Hepatocyte (in vitro differentiated cells): ENCODE data around the gene GRIA1. TPM values are rescaled to one million over a fixed set of nuclear protein-coding genes. Genes with fewer than 3 reads are reported as not detected.

Source experiments
- DNase-seq: peaks from one replicate; pipeline ENCODE4 v3.0.0-alpha.2; 2016; ENCODE audit warnings: low spot score
- H2AFZ ChIP-seq: fragments of 200-600 bp; sonication (generic); 2 replicates; pipeline ENCODE4 v1.6.0; 2016; ENCODE audit warnings: antibody characterized with exemption, mild to moderate bottlenecking
- H3K27ac ChIP-seq: fragments of 200-600 bp; sonication (generic); 2 replicates; pipeline ENCODE4 v1.5.1; 2016; ENCODE audit warnings: mild to moderate bottlenecking
- H3K27me3 ChIP-seq: fragments of 200-600 bp; sonication (generic); 2 replicates; pipeline ENCODE4 v1.6.1; 2016
- H3K36me3 ChIP-seq: fragments of 200-600 bp; sonication (generic); replicated peaks from 2 replicates; pipeline ENCODE4 v1.5.1; 2016; ENCODE audit warnings: low read depth; ENCODE audit not compliant: insufficient read depth
- H3K4me1 ChIP-seq: fragments of 200-600 bp; sonication (generic); 2 replicates; pipeline ENCODE4 v1.5.1; 2016; ENCODE audit warnings: mild to moderate bottlenecking, moderate library complexity; ENCODE audit not compliant: insufficient read depth
- H3K4me2 ChIP-seq: fragments of 200-600 bp; sonication (generic); 2 replicates; pipeline ENCODE4 v1.6.0; 2016
- H3K4me3 ChIP-seq: fragments of 200-600 bp; sonication (generic); 2 replicates; pipeline ENCODE4 v1.5.1; 2016; ENCODE audit warnings: mild to moderate bottlenecking
- H3K79me2 ChIP-seq: fragments of 200-600 bp; sonication (generic); 2 replicates; pipeline ENCODE4 v1.6.0; 2017; ENCODE audit warnings: mild to moderate bottlenecking
- H3K9me2 ChIP-seq: fragments of 200-600 bp; sonication (generic); replicated peaks from 2 replicates; pipeline ENCODE4 v1.6.0; 2017; ENCODE audit warnings: mild to moderate bottlenecking; ENCODE audit not compliant: insufficient read depth
- H3K9me3 ChIP-seq: fragments of 200-600 bp; sonication (generic); 2 replicates; pipeline ENCODE4 v1.5.1; 2016; ENCODE audit warnings: low read depth, mild to moderate bottlenecking
- H4K20me1 ChIP-seq: fragments of 200-600 bp; sonication (generic); 2 replicates; pipeline ENCODE4 v1.6.0; 2016; ENCODE audit warnings: mild to moderate bottlenecking; ENCODE audit not compliant: insufficient read depth, poor library complexity, severe bottlenecking
- EZH2 ChIP-seq: fragments of 200-600 bp; sonication (generic); IDR thresholded peaks from 2 replicates; pipeline ENCODE4 v1.6.1; 2016; ENCODE audit warnings: antibody characterized with exemption, mild to moderate bottlenecking, borderline replicate concordance
- EZH2phosphoT487 ChIP-seq: fragments of 200-600 bp; sonication (generic); IDR thresholded peaks from one replicate; pipeline ENCODE4 v1.6.1; 2018; ENCODE audit warnings: antibody characterized with exemption, mild to moderate bottlenecking, low read depth, moderate library complexity; ENCODE audit not compliant: unreplicated experiment, severe bottlenecking
- WGBS: methylation state at CpG from one replicate; pipeline ENCODE4 v1.1.6; 2016; ENCODE audit warnings: low lambda C conversion rate; ENCODE audit errors: missing lambda C conversion rate; 5-methylcytosine and 5-hydroxymethylcytosine counted together
- polyA plus RNA-seq: library from polyadenylated mRNA; unstranded; fragments of >200 nt; fragmentation: Nextera tagmentation; extraction: Ambion mirVana; gene quantifications from 2 replicates; pipeline ENCODE4 v1.2.1, GENCODE V29; 2016
- total RNA-seq: library from RNA; depleted of rRNA; stranded (reverse); fragments of >200 nt; gene quantifications from 2 replicates; pipeline ENCODE4 v1.2.3, GENCODE V29; 2014
- TF ChIP-seq, protein P1 (sequence below): fragments of 200-600 bp; sonication (generic); IDR thresholded peaks from 2 replicates; pipeline ENCODE4 v1.5.1; 2016; ENCODE audit warnings: antibody characterized with exemption, mild to moderate bottlenecking; ENCODE audit not compliant: poor library complexity

The GRIA1 gene
- total and polyA plus RNA-seq, 2 experiments from 2014 or later = 0.29 to 0.50 TPM

DNA sequence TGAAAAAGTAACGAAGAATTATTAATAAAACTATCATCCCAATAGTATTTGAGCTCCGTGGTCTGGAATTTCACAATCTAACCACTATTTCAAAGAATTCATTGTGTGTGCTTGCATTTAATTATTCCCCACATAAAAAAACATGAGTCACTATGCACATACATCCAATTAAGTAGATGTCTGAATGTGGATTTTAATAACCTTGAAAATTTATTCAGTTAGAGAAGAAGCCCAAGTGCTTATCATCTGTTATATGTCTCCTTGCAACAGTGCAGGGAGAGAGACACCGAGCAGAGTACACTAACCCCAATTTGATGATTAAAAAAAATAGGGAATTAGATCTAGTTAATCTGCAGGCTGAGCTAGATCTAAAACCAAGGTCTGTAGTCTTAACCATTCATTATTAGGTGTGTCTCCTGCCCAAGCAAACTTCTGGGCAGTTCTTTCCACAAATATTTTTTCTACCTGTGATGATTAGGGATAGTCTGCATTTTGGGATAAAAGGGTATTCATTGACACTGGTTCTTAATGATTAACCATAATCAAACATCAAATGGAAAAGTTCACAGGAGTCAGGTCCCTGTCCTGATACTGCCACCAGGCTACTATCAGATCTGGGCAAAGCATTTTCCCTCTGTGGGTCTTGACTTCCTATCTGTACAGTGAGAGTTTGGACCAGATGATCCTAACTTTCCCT is 164.2 kb downstream of the GRIA1 start:
- no peak overlapping the region for H3K27ac ChIP-seq
- H3K27me3 ChIP-seq = no peaks in the 10 kb centered on the region
- H3K36me3 ChIP-seq = no peaks in the 10 kb centered on the region
- H3K79me2 ChIP-seq = no peaks in the 10 kb centered on the region
- H3K4me2 ChIP-seq = no peak overlapping the region
- H3K4me3 ChIP-seq = no peak overlapping the region
- H3K4me1 ChIP-seq = no peaks in the 10 kb centered on the region
- H4K20me1 ChIP-seq = no peaks in the 10 kb centered on the region
- H3K9me2 ChIP-seq = no peaks in the 10 kb centered on the region
- no peak overlapping the region for H2AFZ ChIP-seq
- no peak for DNase-seq
- TF ChIP-seq EZH2 = no peak
- TF ChIP-seq, protein P1, sequence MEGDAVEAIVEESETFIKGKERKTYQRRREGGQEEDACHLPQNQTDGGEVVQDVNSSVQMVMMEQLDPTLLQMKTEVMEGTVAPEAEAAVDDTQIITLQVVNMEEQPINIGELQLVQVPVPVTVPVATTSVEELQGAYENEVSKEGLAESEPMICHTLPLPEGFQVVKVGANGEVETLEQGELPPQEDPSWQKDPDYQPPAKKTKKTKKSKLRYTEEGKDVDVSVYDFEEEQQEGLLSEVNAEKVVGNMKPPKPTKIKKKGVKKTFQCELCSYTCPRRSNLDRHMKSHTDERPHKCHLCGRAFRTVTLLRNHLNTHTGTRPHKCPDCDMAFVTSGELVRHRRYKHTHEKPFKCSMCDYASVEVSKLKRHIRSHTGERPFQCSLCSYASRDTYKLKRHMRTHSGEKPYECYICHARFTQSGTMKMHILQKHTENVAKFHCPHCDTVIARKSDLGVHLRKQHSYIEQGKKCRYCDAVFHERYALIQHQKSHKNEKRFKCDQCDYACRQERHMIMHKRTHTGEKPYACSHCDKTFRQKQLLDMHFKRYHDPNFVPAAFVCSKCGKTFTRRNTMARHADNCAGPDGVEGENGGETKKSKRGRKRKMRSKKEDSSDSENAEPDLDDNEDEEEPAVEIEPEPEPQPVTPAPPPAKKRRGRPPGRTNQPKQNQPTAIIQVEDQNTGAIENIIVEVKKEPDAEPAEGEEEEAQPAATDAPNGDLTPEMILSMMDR = no peak
- no peak for TF ChIP-seq EZH2phosphoT487
- WGBS = 82% methylated on average over 3 of the region's 3 CpGs
- H3K9me3 ChIP-seq = no peaks in the 10 kb centered on the region

DNA sequence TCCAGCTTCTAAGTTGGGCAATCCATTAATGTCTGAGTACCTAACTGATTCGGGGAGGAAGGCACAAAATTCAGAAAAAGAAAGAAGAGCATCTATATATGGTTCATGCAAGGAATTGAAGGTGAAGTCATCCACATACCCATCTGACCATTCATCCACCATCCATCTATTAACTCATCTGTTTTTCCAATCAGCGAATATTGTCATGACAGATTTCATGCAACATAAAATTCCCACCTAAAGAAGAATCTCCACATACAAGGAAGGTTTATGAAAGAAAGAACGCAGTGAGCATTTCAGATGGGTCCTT is 164.7 kb downstream of the GRIA1 start:
- Histone ChIP-seq H3K4me2 (no peak overlapping the region), H3K4me3 (no peak overlapping the region), H3K27ac (no peak overlapping the region), H3K9me3 (no peaks in the 10 kb centered on the region), H3K36me3 (no peaks in the 10 kb centered on the region), H2AFZ (no peak overlapping the region), H4K20me1 (no peaks in the 10 kb centered on the region), H3K9me2 (no peaks in the 10 kb centered on the region), H3K27me3 (no peaks in the 10 kb centered on the region), H3K79me2 (no peaks in the 10 kb centered on the region), H3K4me1 (no peaks in the 10 kb centered on the region)
- TF ChIP-seq EZH2phosphoT487 (no peak), EZH2 (no peak)
- TF ChIP-seq, protein P1 = no peak
- no peak for DNase-seq
- WGBS = 94% methylated on average over 3 of the region's 3 CpGs

DNA sequence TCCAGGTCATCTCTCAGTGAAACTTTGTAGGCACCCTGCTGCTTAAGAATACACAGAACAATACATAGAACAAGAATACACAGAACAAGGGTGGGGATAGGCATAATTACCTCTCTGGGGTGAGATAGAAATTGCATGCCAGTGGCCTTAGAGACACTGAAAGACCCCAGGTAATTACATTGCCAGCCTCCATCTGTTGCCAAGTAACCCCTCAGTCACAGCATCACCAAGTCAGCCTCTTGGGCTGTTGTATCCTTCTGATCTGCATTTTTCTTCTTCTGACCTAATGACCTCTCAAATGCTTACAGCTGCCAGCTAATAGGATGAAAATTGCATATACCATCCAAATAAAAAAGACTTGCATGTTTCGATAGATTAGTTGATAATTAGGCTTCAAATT is 167.7 kb downstream of the GRIA1 start:
- no peak for DNase-seq
- Histone ChIP-seq H3K27ac (no peak overlapping the region), H3K4me1 (no peaks in the 10 kb centered on the region), H2AFZ (no peak overlapping the region), H4K20me1 (no peaks in the 10 kb centered on the region), H3K36me3 (no peaks in the 10 kb centered on the region), H3K79me2 (no peaks in the 10 kb centered on the region), H3K9me2 (no peaks in the 10 kb centered on the region), H3K9me3 (no peaks in the 10 kb centered on the region), H3K4me2 (no peak overlapping the region), H3K27me3 (no peaks in the 10 kb centered on the region), H3K4me3 (no peak overlapping the region)
- 53% methylated on average over 1 of the region's 1 CpG for WGBS
- no peak for TF ChIP-seq EZH2
- TF ChIP-seq EZH2phosphoT487 = no peak

DNA sequence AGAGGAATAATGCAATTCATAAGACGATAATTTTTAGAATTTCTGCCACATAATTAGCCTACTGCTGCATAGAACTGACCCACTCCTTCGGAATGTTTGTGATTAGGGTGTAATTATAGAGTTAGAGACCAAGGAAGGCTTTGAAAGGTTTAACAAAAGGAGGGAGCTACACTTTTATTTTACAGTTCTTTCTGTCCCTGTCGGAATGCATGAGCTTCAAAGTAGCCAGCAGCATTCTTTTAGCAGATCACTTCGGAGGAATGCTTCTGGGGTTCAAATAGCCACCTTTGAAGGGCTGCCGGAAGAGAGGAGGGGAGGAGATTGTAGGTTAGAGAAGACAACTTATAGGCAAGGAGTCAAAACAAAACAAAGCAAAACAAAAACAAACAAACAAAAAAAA is 168.1 kb downstream of the GRIA1 start:
- H3K4me1 ChIP-seq = no peaks in the 10 kb centered on the region
- TF ChIP-seq, protein P1 = no peak
- no peaks in the 10 kb centered on the region for H3K79me2 ChIP-seq
- no peak overlapping the region for H2AFZ ChIP-seq
- no peak overlapping the region for H3K4me2 ChIP-seq
- H3K27ac ChIP-seq = no peak overlapping the region
- no peak overlapping the region for H3K4me3 ChIP-seq
- no peaks in the 10 kb centered on the region for H4K20me1 ChIP-seq
- no peaks in the 10 kb centered on the region for H3K36me3 ChIP-seq
- H3K9me2 ChIP-seq = no peaks in the 10 kb centered on the region
- WGBS = 30% methylated on average over 5 of the region's 5 CpGs
- no peaks in the 10 kb centered on the region for H3K27me3 ChIP-seq
- DNase-seq = no peak
- no peaks in the 10 kb centered on the region for H3K9me3 ChIP-seq
